Gastrocnemius medialis (tissue), 4 donors: ENCODE results near the gene ATRNL1.

Experiments used
- POLR2A ChIP-seq, 2 donors: fragments of 450-650 bp; IDR thresholded peaks; one replicate each; pipeline ENCODE4 v1.6.1; 2017; ENCODE audit warnings: antibody characterized with exemption in 2 of 2, mild to moderate bottlenecking in 2 of 2, moderate library complexity in 2 of 2
- TF ChIP-seq, protein P1 (sequence below), 5 experiments: fragments of 450-650 bp in 3 of 5; fragments of 200-600 bp in 2 of 5; sonication (generic) in 2 of 5; IDR thresholded peaks in 4 of 5; conservative IDR thresholded peaks in 1 of 5; 1 replicate in 4 of 5; 2 replicates in 1 of 5; pipeline ENCODE4 v1.5.1; 2016 to 2019; ENCODE audit warnings: antibody characterized with exemption in 5 of 5, mild to moderate bottlenecking in 3 of 5, moderate library complexity in 3 of 5

DNA sequence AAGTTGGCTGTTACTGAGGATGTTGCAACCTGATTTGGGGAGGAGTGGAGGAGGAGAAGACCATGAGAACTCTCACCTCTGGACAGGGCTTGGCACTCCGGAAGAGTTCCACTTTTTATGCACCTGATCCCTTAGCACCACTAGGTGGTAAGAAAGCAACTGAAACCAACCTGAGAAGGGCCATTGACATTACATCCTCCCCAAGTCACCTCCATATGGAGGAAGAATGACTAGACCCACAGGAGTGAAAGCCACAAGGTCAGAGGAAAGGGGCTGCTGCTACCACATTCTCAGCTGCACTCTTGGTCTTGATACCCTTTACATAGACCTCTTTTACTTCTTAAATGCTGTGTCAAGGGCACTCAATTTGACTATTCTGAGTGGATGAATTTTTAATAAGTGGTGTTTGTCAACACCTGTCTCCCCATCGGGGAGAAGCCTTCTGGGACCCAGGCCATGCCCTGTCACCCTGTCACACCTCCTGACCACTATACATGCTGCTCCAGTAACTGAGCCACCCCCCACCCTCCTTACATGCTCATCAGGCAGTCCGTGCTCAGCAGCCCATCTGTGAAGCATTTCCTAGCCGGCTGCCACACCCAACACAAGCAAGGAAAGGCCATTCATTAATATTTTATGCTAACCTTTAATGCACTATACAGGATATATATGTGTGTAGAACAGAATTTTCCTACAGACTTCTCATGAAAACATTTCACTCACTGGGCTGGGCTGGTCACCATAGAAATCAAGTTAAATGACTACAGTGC, 817.0 kb downstream of the ATRNL1 start:
- TF ChIP-seq, protein P1, sequence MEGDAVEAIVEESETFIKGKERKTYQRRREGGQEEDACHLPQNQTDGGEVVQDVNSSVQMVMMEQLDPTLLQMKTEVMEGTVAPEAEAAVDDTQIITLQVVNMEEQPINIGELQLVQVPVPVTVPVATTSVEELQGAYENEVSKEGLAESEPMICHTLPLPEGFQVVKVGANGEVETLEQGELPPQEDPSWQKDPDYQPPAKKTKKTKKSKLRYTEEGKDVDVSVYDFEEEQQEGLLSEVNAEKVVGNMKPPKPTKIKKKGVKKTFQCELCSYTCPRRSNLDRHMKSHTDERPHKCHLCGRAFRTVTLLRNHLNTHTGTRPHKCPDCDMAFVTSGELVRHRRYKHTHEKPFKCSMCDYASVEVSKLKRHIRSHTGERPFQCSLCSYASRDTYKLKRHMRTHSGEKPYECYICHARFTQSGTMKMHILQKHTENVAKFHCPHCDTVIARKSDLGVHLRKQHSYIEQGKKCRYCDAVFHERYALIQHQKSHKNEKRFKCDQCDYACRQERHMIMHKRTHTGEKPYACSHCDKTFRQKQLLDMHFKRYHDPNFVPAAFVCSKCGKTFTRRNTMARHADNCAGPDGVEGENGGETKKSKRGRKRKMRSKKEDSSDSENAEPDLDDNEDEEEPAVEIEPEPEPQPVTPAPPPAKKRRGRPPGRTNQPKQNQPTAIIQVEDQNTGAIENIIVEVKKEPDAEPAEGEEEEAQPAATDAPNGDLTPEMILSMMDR (IDR thresholded peaks at IDR 0.05 in 4 of 5, conservative IDR thresholded peaks at IDR 0.05 in 1 of 5), result no peak
- TF ChIP-seq POLR2A (IDR thresholded peaks at IDR 0.05), result no peak
